ENCODE data around the gene FAM219B. TPM values are rescaled to one million over a fixed set of nuclear protein-coding genes. Genes with fewer than 3 reads are reported as not detected.

The FAM219B gene
- total and polyA plus RNA-seq, 10 of the 15 experiments (the other 5 are each of a cell fraction or from before 2014, with no cell fraction given) = 7.6 to 53.2 (median 29.4) TPM

DNA sequence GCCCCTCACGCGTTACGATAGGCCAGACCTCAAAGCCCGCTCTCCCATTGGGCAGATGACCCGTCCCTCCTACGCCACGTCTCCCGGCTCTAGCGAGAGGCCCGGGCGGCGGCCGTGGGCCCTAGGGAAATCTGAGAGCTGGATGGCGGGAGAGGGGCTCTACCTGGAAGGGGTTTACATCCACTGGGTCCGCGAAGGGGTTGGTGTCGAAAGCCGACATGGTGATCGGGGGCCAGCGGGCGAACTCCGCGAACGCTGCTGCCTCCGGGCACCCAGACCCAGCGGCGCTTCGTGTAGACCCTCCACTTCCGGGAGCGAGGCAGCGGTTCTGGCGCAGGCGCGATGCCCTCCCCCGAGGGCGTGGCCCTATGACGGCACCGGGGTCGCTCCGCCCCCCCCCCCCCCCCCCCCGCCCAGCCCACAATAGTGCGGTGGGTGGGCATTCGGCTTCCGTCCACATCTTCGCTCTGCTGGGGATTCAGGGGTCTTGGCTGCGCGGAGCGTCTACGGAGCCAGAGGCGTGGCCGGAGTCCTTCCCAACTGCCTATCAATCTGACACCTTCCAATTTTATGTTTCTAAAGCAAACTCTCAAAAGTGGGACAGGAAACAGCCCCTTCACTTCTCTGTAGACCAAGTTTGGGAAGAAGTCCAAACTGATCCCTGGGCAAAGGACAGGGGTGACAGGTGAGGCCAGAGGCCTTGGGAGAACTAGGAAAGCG is 33.5 kb downstream of the FAM219B start, which contains the start of gene SCAMP2 (continued):
- TF ChIP-seq, protein P1, sequence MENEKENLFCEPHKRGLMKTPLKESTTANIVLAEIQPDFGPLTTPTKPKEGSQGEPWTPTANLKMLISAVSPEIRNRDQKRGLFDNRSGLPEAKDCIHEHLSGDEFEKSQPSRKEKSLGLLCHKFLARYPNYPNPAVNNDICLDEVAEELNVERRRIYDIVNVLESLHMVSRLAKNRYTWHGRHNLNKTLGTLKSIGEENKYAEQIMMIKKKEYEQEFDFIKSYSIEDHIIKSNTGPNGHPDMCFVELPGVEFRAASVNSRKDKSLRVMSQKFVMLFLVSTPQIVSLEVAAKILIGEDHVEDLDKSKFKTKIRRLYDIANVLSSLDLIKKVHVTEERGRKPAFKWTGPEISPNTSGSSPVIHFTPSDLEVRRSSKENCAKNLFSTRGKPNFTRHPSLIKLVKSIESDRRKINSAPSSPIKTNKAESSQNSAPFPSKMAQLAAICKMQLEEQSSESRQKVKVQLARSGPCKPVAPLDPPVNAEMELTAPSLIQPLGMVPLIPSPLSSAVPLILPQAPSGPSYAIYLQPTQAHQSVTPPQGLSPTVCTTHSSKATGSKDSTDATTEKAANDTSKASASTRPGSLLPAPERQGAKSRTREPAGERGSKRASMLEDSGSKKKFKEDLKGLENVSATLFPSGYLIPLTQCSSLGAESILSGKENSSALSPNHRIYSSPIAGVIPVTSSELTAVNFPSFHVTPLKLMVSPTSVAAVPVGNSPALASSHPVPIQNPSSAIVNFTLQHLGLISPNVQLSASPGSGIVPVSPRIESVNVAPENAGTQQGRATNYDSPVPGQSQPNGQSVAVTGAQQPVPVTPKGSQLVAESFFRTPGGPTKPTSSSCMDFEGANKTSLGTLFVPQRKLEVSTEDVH (IDR thresholded peaks at IDR 0.05; ENCODE audit: low read depth, partially characterized antibody) = peak; percentile 72
- TF ChIP-seq, protein P2, sequence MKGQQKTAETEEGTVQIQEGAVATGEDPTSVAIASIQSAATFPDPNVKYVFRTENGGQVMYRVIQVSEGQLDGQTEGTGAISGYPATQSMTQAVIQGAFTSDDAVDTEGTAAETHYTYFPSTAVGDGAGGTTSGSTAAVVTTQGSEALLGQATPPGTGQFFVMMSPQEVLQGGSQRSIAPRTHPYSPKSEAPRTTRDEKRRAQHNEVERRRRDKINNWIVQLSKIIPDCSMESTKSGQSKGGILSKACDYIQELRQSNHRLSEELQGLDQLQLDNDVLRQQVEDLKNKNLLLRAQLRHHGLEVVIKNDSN (IDR thresholded peaks at IDR 0.05; ENCODE audit: borderline replicate concordance, extremely low read length, insufficient read depth, low read depth, low read length) = no peak
- TF ChIP-seq, protein P3, sequence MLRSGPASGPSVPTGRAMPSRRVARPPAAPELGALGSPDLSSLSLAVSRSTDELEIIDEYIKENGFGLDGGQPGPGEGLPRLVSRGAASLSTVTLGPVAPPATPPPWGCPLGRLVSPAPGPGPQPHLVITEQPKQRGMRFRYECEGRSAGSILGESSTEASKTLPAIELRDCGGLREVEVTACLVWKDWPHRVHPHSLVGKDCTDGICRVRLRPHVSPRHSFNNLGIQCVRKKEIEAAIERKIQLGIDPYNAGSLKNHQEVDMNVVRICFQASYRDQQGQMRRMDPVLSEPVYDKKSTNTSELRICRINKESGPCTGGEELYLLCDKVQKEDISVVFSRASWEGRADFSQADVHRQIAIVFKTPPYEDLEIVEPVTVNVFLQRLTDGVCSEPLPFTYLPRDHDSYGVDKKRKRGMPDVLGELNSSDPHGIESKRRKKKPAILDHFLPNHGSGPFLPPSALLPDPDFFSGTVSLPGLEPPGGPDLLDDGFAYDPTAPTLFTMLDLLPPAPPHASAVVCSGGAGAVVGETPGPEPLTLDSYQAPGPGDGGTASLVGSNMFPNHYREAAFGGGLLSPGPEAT (IDR thresholded peaks at IDR 0.05; ENCODE audit: low read depth) = peak; percentile 97
- TF ChIP-seq PAX5 (IDR thresholded peaks at IDR 0.05; ENCODE audit: borderline replicate concordance, low read depth, low read length) = no peak
- TF ChIP-seq, protein P4, sequence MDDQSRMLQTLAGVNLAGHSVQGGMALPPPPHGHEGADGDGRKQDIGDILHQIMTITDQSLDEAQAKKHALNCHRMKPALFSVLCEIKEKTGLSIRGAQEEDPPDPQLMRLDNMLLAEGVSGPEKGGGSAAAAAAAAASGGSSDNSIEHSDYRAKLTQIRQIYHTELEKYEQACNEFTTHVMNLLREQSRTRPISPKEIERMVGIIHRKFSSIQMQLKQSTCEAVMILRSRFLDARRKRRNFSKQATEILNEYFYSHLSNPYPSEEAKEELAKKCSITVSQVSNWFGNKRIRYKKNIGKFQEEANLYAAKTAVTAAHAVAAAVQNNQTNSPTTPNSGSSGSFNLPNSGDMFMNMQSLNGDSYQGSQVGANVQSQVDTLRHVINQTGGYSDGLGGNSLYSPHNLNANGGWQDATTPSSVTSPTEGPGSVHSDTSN (IDR thresholded peaks at IDR 0.05; ENCODE audit: insufficient replicate concordance, low read depth, low read length) = peak; percentile 99
- 0 out of 2 replicates have a peak, but pooled peaks have one; percentile 30 for TF ChIP-seq HCFC1 (IDR thresholded peaks at IDR 0.05; ENCODE audit: low read length)
- peak; percentile 90 for TF ChIP-seq SP1 (IDR thresholded peaks at IDR 0.05; ENCODE audit: low read depth, low read length)
- peak; percentile 84; the same call in 1 of the 2 replicates for TF ChIP-seq STAT1 (conservative IDR thresholded peaks at IDR 0.05)
- TF ChIP-seq, protein P5, sequence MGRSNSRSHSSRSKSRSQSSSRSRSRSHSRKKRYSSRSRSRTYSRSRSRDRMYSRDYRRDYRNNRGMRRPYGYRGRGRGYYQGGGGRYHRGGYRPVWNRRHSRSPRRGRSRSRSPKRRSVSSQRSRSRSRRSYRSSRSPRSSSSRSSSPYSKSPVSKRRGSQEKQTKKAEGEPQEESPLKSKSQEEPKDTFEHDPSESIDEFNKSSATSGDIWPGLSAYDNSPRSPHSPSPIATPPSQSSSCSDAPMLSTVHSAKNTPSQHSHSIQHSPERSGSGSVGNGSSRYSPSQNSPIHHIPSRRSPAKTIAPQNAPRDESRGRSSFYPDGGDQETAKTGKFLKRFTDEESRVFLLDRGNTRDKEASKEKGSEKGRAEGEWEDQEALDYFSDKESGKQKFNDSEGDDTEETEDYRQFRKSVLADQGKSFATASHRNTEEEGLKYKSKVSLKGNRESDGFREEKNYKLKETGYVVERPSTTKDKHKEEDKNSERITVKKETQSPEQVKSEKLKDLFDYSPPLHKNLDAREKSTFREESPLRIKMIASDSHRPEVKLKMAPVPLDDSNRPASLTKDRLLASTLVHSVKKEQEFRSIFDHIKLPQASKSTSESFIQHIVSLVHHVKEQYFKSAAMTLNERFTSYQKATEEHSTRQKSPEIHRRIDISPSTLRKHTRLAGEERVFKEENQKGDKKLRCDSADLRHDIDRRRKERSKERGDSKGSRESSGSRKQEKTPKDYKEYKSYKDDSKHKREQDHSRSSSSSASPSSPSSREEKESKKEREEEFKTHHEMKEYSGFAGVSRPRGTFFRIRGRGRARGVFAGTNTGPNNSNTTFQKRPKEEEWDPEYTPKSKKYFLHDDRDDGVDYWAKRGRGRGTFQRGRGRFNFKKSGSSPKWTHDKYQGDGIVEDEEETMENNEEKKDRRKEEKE (IDR thresholded peaks at IDR 0.05) = no peak
- TF ChIP-seq, protein P6, sequence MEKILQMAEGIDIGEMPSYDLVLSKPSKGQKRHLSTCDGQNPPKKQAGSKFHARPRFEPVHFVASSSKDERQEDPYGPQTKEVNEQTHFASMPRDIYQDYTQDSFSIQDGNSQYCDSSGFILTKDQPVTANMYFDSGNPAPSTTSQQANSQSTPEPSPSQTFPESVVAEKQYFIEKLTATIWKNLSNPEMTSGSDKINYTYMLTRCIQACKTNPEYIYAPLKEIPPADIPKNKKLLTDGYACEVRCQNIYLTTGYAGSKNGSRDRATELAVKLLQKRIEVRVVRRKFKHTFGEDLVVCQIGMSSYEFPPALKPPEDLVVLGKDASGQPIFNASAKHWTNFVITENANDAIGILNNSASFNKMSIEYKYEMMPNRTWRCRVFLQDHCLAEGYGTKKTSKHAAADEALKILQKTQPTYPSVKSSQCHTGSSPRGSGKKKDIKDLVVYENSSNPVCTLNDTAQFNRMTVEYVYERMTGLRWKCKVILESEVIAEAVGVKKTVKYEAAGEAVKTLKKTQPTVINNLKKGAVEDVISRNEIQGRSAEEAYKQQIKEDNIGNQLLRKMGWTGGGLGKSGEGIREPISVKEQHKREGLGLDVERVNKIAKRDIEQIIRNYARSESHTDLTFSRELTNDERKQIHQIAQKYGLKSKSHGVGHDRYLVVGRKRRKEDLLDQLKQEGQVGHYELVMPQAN (conservative IDR thresholded peaks at IDR 0.05) = peak; percentile 94
- peak; percentile 59 for TF ChIP-seq SMAD5 (IDR thresholded peaks at IDR 0.05; ENCODE audit: low read depth)
- no peak for TF ChIP-seq TBL1XR1 (IDR thresholded peaks at IDR 0.05; ENCODE audit: low read depth, low read length)
- TF ChIP-seq ZNF207 (IDR thresholded peaks at IDR 0.05; ENCODE audit: borderline replicate concordance) = peak; percentile 87; the same call in 1 of the 2 replicates
- peak; percentile 77 for TF ChIP-seq CREB1 (IDR thresholded peaks at IDR 0.05; ENCODE audit: low read depth)
- no peak for TF ChIP-seq YBX1 (IDR thresholded peaks at IDR 0.05)
- TF ChIP-seq NRF1 (conservative IDR thresholded peaks at IDR 0.05; ENCODE audit: low read depth, low read length) = peak; percentile 56

Measured in GM12878 (cell line).